Liver (tissue), 9 donors: ENCODE measurements around the gene RPL34. TPM values are rescaled to one million over a fixed set of nuclear protein-coding genes. Genes with fewer than 3 reads are reported as not detected.

Source experiments
- DNase-seq: peaks from one replicate; pipeline ENCODE4 v3.0.0-alpha.2; 2017; ENCODE audit warnings: low spot score
- H3K27ac ChIP-seq, 2 donors: one replicate each; pipeline ENCODE4 v1.7.0; 2013; ENCODE audit warnings: inconsistent platforms in 2 of 2, low read length in 2 of 2, control low read depth in 1 of 2, low read depth in 1 of 2, mild to moderate bottlenecking in 1 of 2
- H3K27me3 ChIP-seq, 4 donors: one replicate each; pipeline versions ENCODE4 v1.6.1 to v1.7.0; 2013; ENCODE audit warnings: low read length in 3 of 4, inconsistent platforms in 1 of 4, mild to moderate bottlenecking in 1 of 4, moderate library complexity in 1 of 4; ENCODE audit not compliant: control insufficient read depth in 4 of 4, insufficient read depth in 4 of 4
- H3K36me3 ChIP-seq, 4 donors: one replicate each; pipeline versions ENCODE4 v1.6.1 to v1.7.0; 2013; ENCODE audit warnings: low read length in 3 of 4, mild to moderate bottlenecking in 3 of 4, low read depth in 1 of 4, moderate library complexity in 1 of 4; ENCODE audit not compliant: control insufficient read depth in 4 of 4, insufficient read depth in 3 of 4
- H3K4me1 ChIP-seq, 4 donors: one replicate each; pipeline versions ENCODE4 v1.6.1 to v1.7.0; 2013; ENCODE audit warnings: low read length in 3 of 4, mild to moderate bottlenecking in 3 of 4, moderate library complexity in 1 of 4; ENCODE audit not compliant: control insufficient read depth in 4 of 4, insufficient read depth in 4 of 4
- H3K4me3 ChIP-seq, 3 donors: one replicate each; pipeline versions ENCODE4 v1.6.1 to v1.7.0; 2013; ENCODE audit warnings: low read length in 3 of 3, control low read depth in 1 of 3, low read depth in 1 of 3, mild to moderate bottlenecking in 1 of 3
- H3K9ac ChIP-seq, 2 donors: one replicate each; pipeline ENCODE4 v1.7.0; 2013; ENCODE audit warnings: low read length in 2 of 2, mild to moderate bottlenecking in 2 of 2, moderate library complexity in 2 of 2, control low read depth in 1 of 2, low read depth in 1 of 2
- H3K9me3 ChIP-seq, 4 donors: one replicate each; pipeline versions ENCODE4 v1.6.1 to v1.7.0; 2013; ENCODE audit warnings: low read length in 3 of 4; ENCODE audit not compliant: control insufficient read depth in 4 of 4
- EGR1 ChIP-seq, 2 donors: IDR thresholded peaks; 2 replicates each; pipeline ENCODE4 v1.6.1; 2016 to 2018; ENCODE audit warnings: antibody characterized with exemption in 2 of 2, low read depth in 2 of 2
- FOXA1 ChIP-seq: IDR thresholded peaks from 2 replicates; pipeline ENCODE4 v1.6.1; 2016; ENCODE audit warnings: antibody characterized with exemption
- FOXA2 ChIP-seq: IDR thresholded peaks from 2 replicates; pipeline ENCODE4 v1.6.1; 2016; ENCODE audit warnings: antibody characterized with exemption
- GABPA ChIP-seq, 2 donors: IDR thresholded peaks in 1 of 2; conservative IDR thresholded peaks in 1 of 2; 2 replicates each; pipeline ENCODE4 v1.6.1; 2016; ENCODE audit warnings: antibody characterized with exemption in 2 of 2, mild to moderate bottlenecking in 1 of 2, moderate library complexity in 1 of 2
- HNF4A ChIP-seq, 2 donors: conservative IDR thresholded peaks; 2 replicates each; pipeline ENCODE4 v1.6.1; 2016; ENCODE audit warnings: antibody characterized with exemption in 2 of 2, mild to moderate bottlenecking in 2 of 2
- HNF4G ChIP-seq: IDR thresholded peaks from 2 replicates; pipeline ENCODE4 v1.6.1; 2016; ENCODE audit warnings: antibody characterized with exemption
- JUND ChIP-seq, 2 donors: IDR thresholded peaks; 2 replicates each; pipeline ENCODE4 v1.6.1; 2016; ENCODE audit warnings: antibody characterized with exemption in 2 of 2
- NR2F2 ChIP-seq: IDR thresholded peaks from 2 replicates; pipeline ENCODE4 v1.6.1; 2016; ENCODE audit warnings: antibody characterized with exemption
- RAD21 ChIP-seq, 2 donors: IDR thresholded peaks; 2 replicates each; pipeline ENCODE4 v1.6.1; 2016; ENCODE audit warnings: antibody characterized with exemption in 2 of 2, mild to moderate bottlenecking in 2 of 2
- RXRA ChIP-seq, 2 donors: IDR thresholded peaks; 2 replicates each; pipeline ENCODE4 v1.6.1; 2017 to 2018; ENCODE audit warnings: antibody characterized with exemption in 2 of 2, mild to moderate bottlenecking in 1 of 2
- SP1 ChIP-seq: IDR thresholded peaks from 2 replicates; pipeline ENCODE4 v1.6.1; 2018; ENCODE audit warnings: antibody characterized with exemption, mild to moderate bottlenecking
- TAF1 ChIP-seq: conservative IDR thresholded peaks from 2 replicates; pipeline ENCODE4 v1.6.1; 2016; ENCODE audit warnings: antibody characterized with exemption, mild to moderate bottlenecking
- YY1 ChIP-seq: IDR thresholded peaks from 2 replicates; pipeline ENCODE4 v1.6.1; 2016; ENCODE audit warnings: antibody characterized with exemption, mild to moderate bottlenecking
- WGBS: extraction: QIAGEN DNeasy Blood & Tissue Kit; methylation state at CpG from one replicate; pipeline ENCODE4 v1.1.7; 2013; 5-methylcytosine and 5-hydroxymethylcytosine counted together
- polyA plus RNA-seq, 2 donors: library from polyadenylated mRNA; stranded (reverse) in 1 of 2; unstranded in 1 of 2; fragments of 200-250 nt in 1 of 2; fragments of >200 nt in 1 of 2; fragmentation: Nextera tagmentation in 1 of 2; extraction: Ambion mirVana in 1 of 2; gene quantifications; one replicate each; pipeline versions ENCODE4 v1.2.1 to v1.2.3, GENCODE V29; 2013 to 2015
- total RNA-seq, 2 donors: library from RNA; depleted of rRNA; stranded (reverse); fragments of >200 nt; gene quantifications; one replicate each; pipeline ENCODE4 v1.2.3, GENCODE V29; 2014
- TF ChIP-seq, protein P1 (sequence below): IDR thresholded peaks from 2 replicates; pipeline ENCODE4 v1.6.1; 2016; ENCODE audit warnings: antibody characterized with exemption
- TF ChIP-seq, protein P2 (sequence below): fragments of 150-350 bp; IDR thresholded peaks from 2 replicates; pipeline ENCODE4 v1.5.1; 2017; ENCODE audit warnings: improper control_type of control experiment, low read depth, low read length; ENCODE audit not compliant: missing input control
- TF ChIP-seq, protein P3 (sequence below): IDR thresholded peaks from 2 replicates; pipeline ENCODE4 v1.6.1; 2016; ENCODE audit warnings: antibody characterized with exemption
- TF ChIP-seq, protein P4 (sequence below): IDR thresholded peaks from 2 replicates; pipeline ENCODE4 v1.6.1; 2016; ENCODE audit warnings: antibody characterized with exemption, mild to moderate bottlenecking
- TF ChIP-seq, protein P5 (sequence below): IDR thresholded peaks from 2 replicates; pipeline ENCODE4 v1.6.1; 2016; ENCODE audit warnings: antibody characterized with exemption
- donor health status: healthy.
- donor health status: healthy.
- donor health status: healthy.
- donor health status: healthy.
- donor health status: healthy.

Gene RPL34
- total and polyA plus RNA-seq, 4 donors, result 138 to 1,016 (median 510) TPM

DNA sequence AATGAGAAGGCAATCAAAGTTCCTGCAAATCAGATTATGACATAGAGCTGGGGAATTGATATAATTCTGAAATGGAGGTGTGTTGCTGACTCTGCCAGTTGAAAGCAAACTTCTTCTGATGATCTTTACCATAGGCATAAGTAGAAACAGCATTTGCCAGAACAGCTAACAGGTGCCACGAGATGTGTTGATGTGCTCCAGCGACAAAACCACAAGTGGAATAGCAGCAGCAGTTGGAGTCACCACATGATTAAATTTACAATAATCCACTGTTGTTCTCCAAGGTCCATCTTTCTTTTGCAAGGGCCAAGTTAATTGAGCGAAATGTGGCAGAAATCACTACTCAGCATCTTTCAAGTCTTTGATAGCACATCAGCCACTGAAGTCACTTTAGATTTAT, 26.3 kb downstream of the RPL34 start:
- 95% methylated on average over 3 of the region's 3 CpGs for WGBS
- Histone ChIP-seq H3K9me3 (no peaks in the 10 kb centered on the region), H3K9ac (no peak overlapping the region), H3K4me3 (no peak overlapping the region), H3K27me3 (no peaks in the 10 kb centered on the region), H3K36me3 (peaks cover 0 to 1% (median 0%) of the 10 kb centered on the region in 4 donors), H3K4me1 (peaks cover 4 to 7% (median 6%) of the 10 kb centered on the region in 4 donors), H3K27ac (no peak overlapping the region)
- DNase-seq, result no peak
- TF ChIP-seq EGR1 (IDR thresholded peaks at IDR 0.05; ENCODE audit: low read depth in 2 of 2) (no peak), YY1 (no peak), JUND (IDR thresholded peaks at IDR 0.05) (no peak), RXRA (IDR thresholded peaks at IDR 0.05) (no peak)

DNA sequence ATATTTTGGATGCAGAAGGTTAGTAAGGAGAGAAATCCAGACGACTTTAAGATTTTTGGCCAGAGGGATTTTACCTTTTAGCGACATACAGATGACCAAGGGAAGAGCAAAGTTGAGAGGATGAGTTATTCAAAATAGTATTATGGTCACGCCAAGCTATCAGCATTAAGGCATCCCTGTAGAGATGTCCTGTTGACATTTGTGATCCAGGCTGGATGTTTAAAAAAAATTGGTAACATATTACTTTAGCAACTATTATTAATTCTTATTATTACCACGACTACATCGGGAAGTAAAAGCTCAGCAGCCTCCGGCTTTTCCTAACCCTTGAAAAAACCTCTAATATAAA, 29.5 kb downstream of the RPL34 start:
- TF ChIP-seq HNF4G, result peak; percentile 5
- TF ChIP-seq, protein P1, sequence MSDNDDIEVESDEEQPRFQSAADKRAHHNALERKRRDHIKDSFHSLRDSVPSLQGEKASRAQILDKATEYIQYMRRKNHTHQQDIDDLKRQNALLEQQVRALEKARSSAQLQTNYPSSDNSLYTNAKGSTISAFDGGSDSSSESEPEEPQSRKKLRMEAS, result no peak
- H3K36me3 ChIP-seq, result peaks cover 0 to 1% (median 0%) of the 10 kb centered on the region in 4 donors
- peak overlapping the region in 1 of 2 donors; percentile 1 for H3K9ac ChIP-seq
- 3% methylated on average over 6 of the region's 6 CpGs for WGBS
- no peak for DNase-seq
- no peaks in the 10 kb centered on the region for H3K9me3 ChIP-seq
- H3K27me3 ChIP-seq, result no peaks in the 10 kb centered on the region
- H3K4me1 ChIP-seq, result peaks cover 5 to 20% (median 11%) of the 10 kb centered on the region in 4 donors
- no peak overlapping the region for H3K27ac ChIP-seq
- peak overlapping the region; percentile 19 to 45 (median 41) for H3K4me3 ChIP-seq

DNA sequence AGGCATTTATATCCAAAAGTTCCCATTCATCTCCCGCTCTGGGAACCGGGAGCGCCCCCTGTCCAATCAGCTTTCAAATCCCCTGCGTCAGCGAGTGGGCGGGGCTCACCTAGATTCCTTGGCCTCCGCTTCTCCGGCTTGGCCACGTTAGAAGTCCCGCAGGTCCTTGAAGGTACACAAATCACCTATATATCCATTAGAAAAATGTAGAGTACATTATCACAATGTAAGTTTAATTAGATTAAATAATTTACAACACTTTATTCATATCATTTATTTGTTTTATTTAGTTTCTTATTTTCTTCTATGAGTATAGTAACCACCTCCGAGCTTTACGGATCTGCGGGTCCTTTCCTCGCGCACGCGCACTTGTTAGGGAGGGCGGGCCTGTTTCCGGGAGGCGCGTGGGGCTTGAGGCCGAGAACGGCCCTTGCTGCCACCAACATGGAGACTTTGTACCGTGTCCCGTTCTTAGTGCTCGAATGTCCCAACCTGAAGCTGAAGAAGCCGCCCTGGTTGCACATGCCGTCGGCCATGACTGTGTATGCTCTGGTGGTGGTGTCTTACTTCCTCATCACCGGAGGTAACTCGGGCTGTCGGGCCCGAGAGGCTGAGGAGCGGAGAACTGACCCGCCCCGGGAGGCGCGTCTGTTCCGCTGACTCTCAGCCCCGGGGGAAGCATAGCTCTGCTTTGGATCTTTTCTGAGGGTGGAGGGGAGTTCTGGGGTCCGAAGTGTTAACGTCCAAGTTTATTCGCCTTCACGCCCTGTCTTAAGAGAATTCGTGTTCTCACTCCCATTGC, 30.0 kb downstream of the RPL34 start, which contains the start of gene OSTC:
TSS of gene OSTC (plus strand) at position 388 of the 802 bp plus-strand sequence. CDS start at position 445, 57 bp downstream.
- DNase-seq, result peak; percentile 93
- H3K9me3 ChIP-seq, result no peaks in the 10 kb centered on the region
- H3K4me1 ChIP-seq, result peaks cover 5 to 20% (median 11%) of the 10 kb centered on the region in 4 donors
- TF ChIP-seq, protein P2, sequence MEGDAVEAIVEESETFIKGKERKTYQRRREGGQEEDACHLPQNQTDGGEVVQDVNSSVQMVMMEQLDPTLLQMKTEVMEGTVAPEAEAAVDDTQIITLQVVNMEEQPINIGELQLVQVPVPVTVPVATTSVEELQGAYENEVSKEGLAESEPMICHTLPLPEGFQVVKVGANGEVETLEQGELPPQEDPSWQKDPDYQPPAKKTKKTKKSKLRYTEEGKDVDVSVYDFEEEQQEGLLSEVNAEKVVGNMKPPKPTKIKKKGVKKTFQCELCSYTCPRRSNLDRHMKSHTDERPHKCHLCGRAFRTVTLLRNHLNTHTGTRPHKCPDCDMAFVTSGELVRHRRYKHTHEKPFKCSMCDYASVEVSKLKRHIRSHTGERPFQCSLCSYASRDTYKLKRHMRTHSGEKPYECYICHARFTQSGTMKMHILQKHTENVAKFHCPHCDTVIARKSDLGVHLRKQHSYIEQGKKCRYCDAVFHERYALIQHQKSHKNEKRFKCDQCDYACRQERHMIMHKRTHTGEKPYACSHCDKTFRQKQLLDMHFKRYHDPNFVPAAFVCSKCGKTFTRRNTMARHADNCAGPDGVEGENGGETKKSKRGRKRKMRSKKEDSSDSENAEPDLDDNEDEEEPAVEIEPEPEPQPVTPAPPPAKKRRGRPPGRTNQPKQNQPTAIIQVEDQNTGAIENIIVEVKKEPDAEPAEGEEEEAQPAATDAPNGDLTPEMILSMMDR, result no peak
- TF ChIP-seq RXRA (IDR thresholded peaks at IDR 0.05) (peak in 1 of 2 donors; percentile 12), YY1 (peak; percentile 85), NR2F2 (no peak), HNF4G (no peak), FOXA1 (no peak), RAD21 (IDR thresholded peaks at IDR 0.05) (no peak), EGR1 (IDR thresholded peaks at IDR 0.05; ENCODE audit: low read depth in 2 of 2) (peak in 1 of 2 donors; percentile 20), JUND (IDR thresholded peaks at IDR 0.05) (no peak), TAF1 (peak; percentile 25), FOXA2 (no peak), SP1 (peak; percentile 65), HNF4A (conservative IDR thresholded peaks at IDR 0.05) (peak; percentile 45 to 55), GABPA (IDR thresholded peaks at IDR 0.05 in 1 of 2, conservative IDR thresholded peaks at IDR 0.05 in 1 of 2) (peak; percentile 29 to 81)
- TF ChIP-seq, protein P3, sequence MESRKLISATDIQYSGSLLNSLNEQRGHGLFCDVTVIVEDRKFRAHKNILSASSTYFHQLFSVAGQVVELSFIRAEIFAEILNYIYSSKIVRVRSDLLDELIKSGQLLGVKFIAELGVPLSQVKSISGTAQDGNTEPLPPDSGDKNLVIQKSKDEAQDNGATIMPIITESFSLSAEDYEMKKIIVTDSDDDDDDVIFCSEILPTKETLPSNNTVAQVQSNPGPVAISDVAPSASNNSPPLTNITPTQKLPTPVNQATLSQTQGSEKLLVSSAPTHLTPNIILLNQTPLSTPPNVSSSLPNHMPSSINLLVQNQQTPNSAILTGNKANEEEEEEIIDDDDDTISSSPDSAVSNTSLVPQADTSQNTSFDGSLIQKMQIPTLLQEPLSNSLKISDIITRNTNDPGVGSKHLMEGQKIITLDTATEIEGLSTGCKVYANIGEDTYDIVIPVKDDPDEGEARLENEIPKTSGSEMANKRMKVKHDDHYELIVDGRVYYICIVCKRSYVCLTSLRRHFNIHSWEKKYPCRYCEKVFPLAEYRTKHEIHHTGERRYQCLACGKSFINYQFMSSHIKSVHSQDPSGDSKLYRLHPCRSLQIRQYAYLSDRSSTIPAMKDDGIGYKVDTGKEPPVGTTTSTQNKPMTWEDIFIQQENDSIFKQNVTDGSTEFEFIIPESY, result peak; percentile 23
- TF ChIP-seq, protein P4, sequence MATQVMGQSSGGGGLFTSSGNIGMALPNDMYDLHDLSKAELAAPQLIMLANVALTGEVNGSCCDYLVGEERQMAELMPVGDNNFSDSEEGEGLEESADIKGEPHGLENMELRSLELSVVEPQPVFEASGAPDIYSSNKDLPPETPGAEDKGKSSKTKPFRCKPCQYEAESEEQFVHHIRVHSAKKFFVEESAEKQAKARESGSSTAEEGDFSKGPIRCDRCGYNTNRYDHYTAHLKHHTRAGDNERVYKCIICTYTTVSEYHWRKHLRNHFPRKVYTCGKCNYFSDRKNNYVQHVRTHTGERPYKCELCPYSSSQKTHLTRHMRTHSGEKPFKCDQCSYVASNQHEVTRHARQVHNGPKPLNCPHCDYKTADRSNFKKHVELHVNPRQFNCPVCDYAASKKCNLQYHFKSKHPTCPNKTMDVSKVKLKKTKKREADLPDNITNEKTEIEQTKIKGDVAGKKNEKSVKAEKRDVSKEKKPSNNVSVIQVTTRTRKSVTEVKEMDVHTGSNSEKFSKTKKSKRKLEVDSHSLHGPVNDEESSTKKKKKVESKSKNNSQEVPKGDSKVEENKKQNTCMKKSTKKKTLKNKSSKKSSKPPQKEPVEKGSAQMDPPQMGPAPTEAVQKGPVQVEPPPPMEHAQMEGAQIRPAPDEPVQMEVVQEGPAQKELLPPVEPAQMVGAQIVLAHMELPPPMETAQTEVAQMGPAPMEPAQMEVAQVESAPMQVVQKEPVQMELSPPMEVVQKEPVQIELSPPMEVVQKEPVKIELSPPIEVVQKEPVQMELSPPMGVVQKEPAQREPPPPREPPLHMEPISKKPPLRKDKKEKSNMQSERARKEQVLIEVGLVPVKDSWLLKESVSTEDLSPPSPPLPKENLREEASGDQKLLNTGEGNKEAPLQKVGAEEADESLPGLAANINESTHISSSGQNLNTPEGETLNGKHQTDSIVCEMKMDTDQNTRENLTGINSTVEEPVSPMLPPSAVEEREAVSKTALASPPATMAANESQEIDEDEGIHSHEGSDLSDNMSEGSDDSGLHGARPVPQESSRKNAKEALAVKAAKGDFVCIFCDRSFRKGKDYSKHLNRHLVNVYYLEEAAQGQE, result peak; percentile 32
- TF ChIP-seq, protein P5, sequence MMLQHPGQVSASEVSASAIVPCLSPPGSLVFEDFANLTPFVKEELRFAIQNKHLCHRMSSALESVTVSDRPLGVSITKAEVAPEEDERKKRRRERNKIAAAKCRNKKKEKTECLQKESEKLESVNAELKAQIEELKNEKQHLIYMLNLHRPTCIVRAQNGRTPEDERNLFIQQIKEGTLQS, result no peak
- TF ChIP-seq, protein P1, result peak; percentile 85
- under 1% methylated on average over 45 of the region's 45 CpGs for WGBS
- H3K27me3 ChIP-seq, result no peaks in the 10 kb centered on the region
- H3K9ac ChIP-seq, result peak within 1 kb of the TSS; percentile 80 to 97
- H3K27ac ChIP-seq, result peak within 1 kb of the TSS; percentile 74 to 87
- H3K36me3 ChIP-seq, result peaks cover 0 to 1% (median 0%) of the 10 kb centered on the region in 4 donors
- peak within 1 kb of the TSS; percentile 78 to 96 (median 87) for H3K4me3 ChIP-seq
